HEK293 (cell line): ENCODE measurements around the gene PHF13.
A peak's percentile ranks its signal among the peaks of the same experiment; 100 is the strongest.

Experiments used
- CTCF ChIA-PET: fragments of 350-600 bp; formaldehyde crosslinking; extraction: SDS; loops from one replicate; lab custom pipeline; 2021; ENCODE audit warnings: antibody characterized with exemption; lab: Yijun Ruan, JAX
- POLR2A ChIA-PET: fragments of 300-600 bp; formaldehyde crosslinking; extraction: SDS; loops from one replicate; lab custom pipeline; 2020; ENCODE audit warnings: antibody characterized with exemption, inconsistent platforms; lab: Yijun Ruan, JAX
- H3K27ac ChIP-seq: fragments of 200-500 bp; sonication (Bioruptor generic); 2 replicates; pipeline ENCODE4 v1.5.1; 2014; ENCODE audit warnings: low read depth, low read length, control low read depth, inconsistent platforms; ENCODE audit errors: extremely low read depth
- H3K36me3 ChIP-seq, 2 experiments: fragments of 200-500 bp in 1 of 2; sonication (Bioruptor generic) in 1 of 2; 1 replicate in 1 of 2; 2 replicates in 1 of 2; pipeline ENCODE4 v1.5.1; 2014 to 2017; ENCODE audit warnings: inconsistent platforms in 2 of 2, low read length in 2 of 2; ENCODE audit not compliant: control insufficient read depth in 2 of 2, insufficient read depth in 1 of 2
- H3K4me1 ChIP-seq: fragments of 200-500 bp; sonication (Bioruptor generic); 2 replicates; pipeline ENCODE4 v1.5.1; 2014; ENCODE audit warnings: mild to moderate bottlenecking, low read length, inconsistent platforms; ENCODE audit not compliant: control insufficient read depth, insufficient read depth
- H3K4me3 ChIP-seq: 2 replicates; pipeline ENCODE4 v1.5.1; 2011; ENCODE audit warnings: low read depth, mild to moderate bottlenecking, control low read depth, low read length, moderate library complexity
- H3K9me3 ChIP-seq: fragments of 200-500 bp; sonication (Bioruptor generic); 2 replicates; pipeline ENCODE4 v1.5.1; 2014; ENCODE audit warnings: low read depth, low read length, inconsistent platforms; ENCODE audit not compliant: control insufficient read depth, insufficient read depth
- FEZF1 ChIP-seq: fragments of 450-650 bp; formaldehyde crosslinking; IDR thresholded peaks from 2 replicates; pipeline ENCODE4 v1.5.1; 2016; ENCODE audit warnings: missing biosample characterization, missing genetic modification characterization
- GLI4 ChIP-seq: fragments of 450-650 bp; formaldehyde crosslinking; IDR thresholded peaks from 2 replicates; pipeline ENCODE4 v1.5.1; 2016; ENCODE audit warnings: missing biosample characterization, missing genetic modification characterization
- KLF10 ChIP-seq: fragments of 450-650 bp; IDR thresholded peaks from 2 replicates; pipeline ENCODE4 v1.5.1; 2018; ENCODE audit warnings: missing biosample characterization, mild to moderate bottlenecking, missing genetic modification characterization
- RBAK ChIP-seq: fragments of 450-650 bp; formaldehyde crosslinking; IDR thresholded peaks from 2 replicates; pipeline ENCODE4 v1.5.1; 2016; ENCODE audit warnings: missing biosample characterization, missing genetic modification characterization
- SALL2 ChIP-seq: fragments of 450-650 bp; formaldehyde crosslinking; IDR thresholded peaks from 2 replicates; pipeline ENCODE4 v1.5.0; 2017; ENCODE audit warnings: missing biosample characterization, mild to moderate bottlenecking, missing genetic modification characterization, borderline replicate concordance
- SP7 ChIP-seq: fragments of 450-650 bp; formaldehyde crosslinking; IDR thresholded peaks from 2 replicates; pipeline ENCODE4 v1.5.1; 2016; ENCODE audit warnings: missing biosample characterization, missing genetic modification characterization
- ZBTB26 ChIP-seq: fragments of 450-650 bp; formaldehyde crosslinking; optimal IDR thresholded peaks from 2 replicates; pipeline ENCODE3; 2016; ENCODE audit warnings: missing biosample characterization, mild to moderate bottlenecking, missing genetic modification characterization
- ZFHX2 ChIP-seq: fragments of 450-650 bp; formaldehyde crosslinking; conservative IDR thresholded peaks from 2 replicates; pipeline ENCODE4 v1.5.1; 2016; ENCODE audit warnings: missing biosample characterization, missing genetic modification characterization
- ZNF10 ChIP-seq: fragments of 450-650 bp; formaldehyde crosslinking; IDR thresholded peaks from 2 replicates; pipeline ENCODE4 v1.5.1; 2017; ENCODE audit warnings: missing biosample characterization, missing genetic modification characterization
- ZNF18 ChIP-seq: fragments of 450-650 bp; formaldehyde crosslinking; IDR thresholded peaks from 2 replicates; pipeline ENCODE4 v1.5.1; 2016; ENCODE audit warnings: missing biosample characterization, missing genetic modification characterization
- ZNF366 ChIP-seq: fragments of 450-650 bp; formaldehyde crosslinking; conservative IDR thresholded peaks from 2 replicates; pipeline ENCODE4 v1.5.1; 2016; ENCODE audit warnings: missing biosample characterization, missing genetic modification characterization
- ZNF473 ChIP-seq: fragments of 450-650 bp; formaldehyde crosslinking; IDR thresholded peaks from 2 replicates; pipeline ENCODE4 v1.5.1; 2017; ENCODE audit warnings: missing biosample characterization, missing genetic modification characterization
- ZNF513 ChIP-seq: fragments of 450-650 bp; IDR thresholded peaks from 2 replicates; pipeline ENCODE4 v1.5.1; 2018; ENCODE audit warnings: missing biosample characterization, missing genetic modification characterization
- ZNF514 ChIP-seq: fragments of 450-650 bp; formaldehyde crosslinking; IDR thresholded peaks from 2 replicates; pipeline ENCODE4 v1.5.1; 2016; ENCODE audit warnings: missing biosample characterization, missing genetic modification characterization
- ZNF521 ChIP-seq: fragments of 450-650 bp; formaldehyde crosslinking; IDR thresholded peaks from 2 replicates; pipeline ENCODE4 v1.5.1; 2017; ENCODE audit warnings: missing biosample characterization, mild to moderate bottlenecking, missing genetic modification characterization
- ZNF529 ChIP-seq: fragments of 450-650 bp; formaldehyde crosslinking; IDR thresholded peaks from 2 replicates; pipeline ENCODE4 v1.5.1; 2017; ENCODE audit warnings: missing genetic modification characterization, missing biosample characterization; ENCODE audit not compliant: insufficient replicate concordance
- ZNF561 ChIP-seq: fragments of 450-650 bp; IDR thresholded peaks from 2 replicates; pipeline ENCODE4 v1.5.1; 2018; ENCODE audit warnings: missing biosample characterization, missing genetic modification characterization, borderline replicate concordance
- ZSCAN30 ChIP-seq: fragments of 450-650 bp; IDR thresholded peaks from 2 replicates; pipeline ENCODE4 v1.5.1; 2018; ENCODE audit warnings: missing biosample characterization, mild to moderate bottlenecking, missing genetic modification characterization, moderate library complexity
- ZSCAN5A ChIP-seq: fragments of 450-650 bp; formaldehyde crosslinking; IDR thresholded peaks from 2 replicates; pipeline ENCODE4 v1.5.1; 2016; ENCODE audit warnings: missing biosample characterization, missing genetic modification characterization

Gene PHF13

GRCh38 chr1:6594977-6595740, 18.4 kb upstream of the PHF13 start:
- no peak overlapping the region for H3K4me3 ChIP-seq
- TF ChIP-seq ZBTB26 (tag by site-specific recombination) (no peak), ZNF473 (no peak), ZNF366 (tag by site-specific recombination) (no peak), ZNF18 (no peak), SP7 (peak; percentile 53; the same call in 1 of the 2 replicates), ZSCAN30 (tag by site-specific recombination) (no peak), ZNF529 (tag by site-specific recombination) (no peak)
- no peaks in the 10 kb centered on the region for H3K9me3 ChIP-seq
- ChIA-PET CTCF (interaction anchor here (1.1 kb wide), 1 partner anchor 14 kb away, joined by 3 read pairs; no protein-coding TSS in a partner anchor), POLR2A (interaction anchor here (0.9 to 1.3 kb wide), 1 partner anchor 15 kb away, joined by 3 to 4 read pairs; the partner anchor contains the start of gene ZBTB48)
- peaks cover 3 to 95% of the 10 kb centered on the region in 2 experiments; a peak in 2 of 3 replicates for H3K36me3 ChIP-seq
- no peak overlapping the region for H3K27ac ChIP-seq
- H3K4me1 ChIP-seq = no peaks in the 10 kb centered on the region

- CTCF ChIA-PET = no interaction called here
- POLR2A ChIA-PET = interaction anchor here (1.3 kb wide), 1 partner anchor 17 kb away, joined by 3 read pairs; the partner anchor contains the start of gene ZBTB48
These were observed 17.2 kb upstream of the PHF13 start for GRCh38 chr1:6596351-6596750.

GRCh38 chr1:6596886-6597776, 16.4 kb upstream of the PHF13 start:
- peaks cover 3 to 81% of the 10 kb centered on the region in 2 experiments; a peak in 2 of 3 replicates for H3K36me3 ChIP-seq
- H3K9me3 ChIP-seq = no peaks in the 10 kb centered on the region
- POLR2A ChIA-PET = interaction anchor here (0.7 to 1.5 kb wide), 3 partner anchors 8 to 18 kb away, joined by 3 to 5 read pairs (median 3); partner anchors contain the start of gene ZBTB48
- H3K4me3 ChIP-seq = no peak overlapping the region
- no peaks in the 10 kb centered on the region for H3K4me1 ChIP-seq
- TF ChIP-seq ZNF514 (no peak), SP7 (no peak), FEZF1 (no peak), ZFHX2 (tag by site-specific recombination) (peak; percentile 39; the same call in 1 of the 2 replicates), SALL2 (tag by site-specific recombination) (no peak), ZSCAN5A (no peak)
- CTCF ChIA-PET = interaction anchor here (0.7 to 0.8 kb wide), 2 partner anchors 17 to 116 kb away, joined by 3 read pairs; no protein-coding TSS in a partner anchor
- no peak overlapping the region for H3K27ac ChIP-seq

More at GRCh38 chr1:6596351-6596750, 17.2 kb upstream of the PHF13 start:
- TF ChIP-seq ZNF561 (tag by site-specific recombination) (no peak), GLI4 (tag by site-specific recombination) (no peak), ZNF521 (tag by site-specific recombination) (no peak), ZNF473 (no peak), RBAK (tag by site-specific recombination) (no peak), KLF10 (tag by site-specific recombination) (0 out of 2 replicates have a peak, but pooled peaks have one; percentile 27), ZNF513 (tag by site-specific recombination) (peak; percentile 58), ZNF10 (tag by site-specific recombination) (no peak)
- Histone ChIP-seq H3K36me3 (peaks cover 3 to 89% of the 10 kb centered on the region in 2 experiments; a peak in 2 of 3 replicates), H3K4me1 (no peaks in the 10 kb centered on the region), H3K9me3 (no peaks in the 10 kb centered on the region), H3K4me3 (no peak overlapping the region), H3K27ac (no peak overlapping the region)
